A549 (cell line): ENCODE data around the gene ASTN1. TPM values are rescaled to one million over a fixed set of nuclear protein-coding genes. Genes with fewer than 3 reads are reported as not detected.

ENCODE experiments used
- ATAC-seq, 2 experiments: fragments of 200-7000 bp in 1 of 2; fragments of >200 bp in 1 of 2; cut with Nextera tagmentation in 1 of 2; cut with Tn5 transposase in 1 of 2; 3 replicates each; pipeline versions ENCODE4 v1.8.0 to v1.9.1; 2018 to 2020; ENCODE audit warnings: mild to moderate bottlenecking in 1 of 2, moderate library complexity in 1 of 2
- CTCF ChIA-PET: fragments of 300-600 bp; sonication (Branson Sonifier 250); formaldehyde crosslinking; extraction: SDS; loops from one replicate; lab custom pipeline; 2021; ENCODE audit warnings: antibody characterized with exemption, inconsistent platforms; lab: Yijun Ruan, JAX
- POLR2A ChIA-PET: fragments of 350-600 bp; formaldehyde crosslinking; extraction: SDS; loops from one replicate; lab custom pipeline; 2021; ENCODE audit warnings: antibody characterized with exemption, inconsistent platforms; lab: Yijun Ruan, JAX
- DNase-seq, 2 experiments: peaks; one replicate each; pipeline versions ENCODE4 v3.0.0 to v3.0.0-alpha.2; 2011 to 2016; ENCODE audit warnings: low read depth in 1 of 2, low spot score in 1 of 2
- FAIRE-seq: peaks from 2 replicates; lab custom pipeline; 2011; peaks lifted over from hg19 to GRCh38; lab: Jason Lieb, UNC
- H3K27ac ChIP-seq, 2 experiments: fragments of >200 bp; sonication (Bioruptor Twin); formaldehyde crosslinking; 3 replicates each; pipeline ENCODE4 v1.5.1; 2016 to 2017
- H3K4me1 ChIP-seq: fragments of >200 bp; sonication (Bioruptor Twin); formaldehyde crosslinking; 3 replicates; pipeline ENCODE4 v1.6.1; 2016
- H3K4me2 ChIP-seq: fragments of >200 bp; sonication (Bioruptor Twin); formaldehyde crosslinking; 3 replicates; pipeline ENCODE4 v1.6.1; 2016
- H3K4me3 ChIP-seq: fragments of >200 bp; sonication (Bioruptor Twin); formaldehyde crosslinking; 3 replicates; pipeline ENCODE4 v1.5.1; 2016
- H3K9me3 ChIP-seq: fragments of >200 bp; sonication (Bioruptor Twin); formaldehyde crosslinking; 3 replicates; pipeline ENCODE4 v1.6.1; 2016
- CBX2 ChIP-seq: fragments of 200-600 bp; sonication (generic); IDR thresholded peaks from 2 replicates; pipeline ENCODE4 v1.6.1; 2016; ENCODE audit warnings: low read depth, mild to moderate bottlenecking, borderline replicate concordance
- CEBPB ChIP-seq, 2 experiments: fragments of >200 bp in 1 of 2; sonication (Bioruptor Twin) in 1 of 2; formaldehyde crosslinking in 1 of 2; IDR thresholded peaks; 2 replicates each; pipeline ENCODE4 v1.6.1; 2012 to 2016
- CHD4 ChIP-seq: fragments of 200-600 bp; sonication (generic); IDR thresholded peaks from 2 replicates; pipeline ENCODE4 v1.6.1; 2016; ENCODE audit warnings: antibody characterized with exemption, mild to moderate bottlenecking, borderline replicate concordance
- EHF ChIP-seq: fragments of 250-450 bp; sonication (Bioruptor Pico); IDR thresholded peaks from 2 replicates; pipeline ENCODE4 v1.5.0; 2020; ENCODE audit warnings: mild to moderate bottlenecking
- EHMT2 ChIP-seq: fragments of 200-600 bp; sonication (generic); IDR thresholded peaks from 2 replicates; pipeline ENCODE4 v1.6.1; 2016; ENCODE audit warnings: antibody characterized with exemption, low read depth, mild to moderate bottlenecking, moderate library complexity
- ESRRA ChIP-seq: fragments of 150-350 bp; IDR thresholded peaks from 2 replicates; pipeline ENCODE4 v1.6.1; 2014; ENCODE audit warnings: mild to moderate bottlenecking, low read length, borderline replicate concordance
- FOSB ChIP-seq: fragments of 250-450 bp; sonication (Bioruptor Pico); IDR thresholded peaks from 2 replicates; pipeline ENCODE4 v1.5.0; 2020; ENCODE audit warnings: mild to moderate bottlenecking, moderate library complexity
- JUN ChIP-seq, 2 experiments: fragments of >200 bp; sonication (Bioruptor Twin); formaldehyde crosslinking; IDR thresholded peaks; 2 replicates in 1 of 2; 3 replicates in 1 of 2; pipeline ENCODE4 v1.6.1; 2016 to 2017
- KDM1A ChIP-seq: fragments of 200-600 bp; sonication (generic); IDR thresholded peaks from 2 replicates; pipeline ENCODE4 v1.6.1; 2016; ENCODE audit warnings: low read depth, mild to moderate bottlenecking
- KDM5A ChIP-seq: fragments of 200-600 bp; sonication (generic); IDR thresholded peaks from 2 replicates; pipeline ENCODE4 v1.6.1; 2016; ENCODE audit warnings: antibody characterized with exemption, mild to moderate bottlenecking
- MAFK ChIP-seq: fragments of 450-650 bp; IDR thresholded peaks from 2 replicates; pipeline ENCODE4 v1.6.1; 2014; ENCODE audit not compliant: partially characterized antibody
- NPAS2 ChIP-seq: fragments of 250-450 bp; sonication (Bioruptor Pico); IDR thresholded peaks from 2 replicates; pipeline ENCODE4 v1.8.0; 2022; ENCODE audit warnings: mild to moderate bottlenecking, moderate library complexity, borderline replicate concordance
- PBX3 ChIP-seq: IDR thresholded peaks from 2 replicates; pipeline ENCODE4 v1.6.1; 2012
- PHF8 ChIP-seq: fragments of 200-600 bp; sonication (generic); IDR thresholded peaks from 2 replicates; pipeline ENCODE4 v1.6.1; 2016; ENCODE audit warnings: low read depth, mild to moderate bottlenecking, antibody characterized with exemption, moderate library complexity, borderline replicate concordance
- RCOR1 ChIP-seq: fragments of 150-350 bp; IDR thresholded peaks from 2 replicates; pipeline ENCODE4 v1.6.1; 2014; ENCODE audit warnings: antibody characterized with exemption, low read length, low read depth
- SREBF2 ChIP-seq: fragments of 450-650 bp; IDR thresholded peaks from 2 replicates; pipeline ENCODE4 v1.6.1; 2014; ENCODE audit warnings: mild to moderate bottlenecking, moderate library complexity
- TP53 ChIP-seq: fragments of 250-450 bp; sonication (Bioruptor Pico); IDR thresholded peaks from 2 replicates; pipeline ENCODE4 v1.5.0; 2021; ENCODE audit warnings: mild to moderate bottlenecking, moderate library complexity
- WGBS: methylation state at CpG from one replicate; pipeline ENCODE4 v1.1.6; 2017; ENCODE audit errors: missing lambda C conversion rate; 5-methylcytosine and 5-hydroxymethylcytosine counted together
- polyA plus RNA-seq, 4 experiments: library from polyadenylated mRNA; depleted of rRNA in 3 of 4; stranded (reverse); fragments of >200 nt; fragmentation: RNase III in 1 of 4; extraction: RNeasy Plus Mini Kit Qiagen cat#74134 plus additional on column Dnase treatment in 1 of 4; gene quantifications; 2 replicates in 3 of 4; 3 replicates in 1 of 4; pipeline ENCODE4 v1.2.3, GENCODE V29; 2011 to 2017
- TF ChIP-seq, protein P1 (sequence below): fragments of 450-650 bp; IDR thresholded peaks from 2 replicates; pipeline ENCODE4 v1.6.1; 2014; ENCODE audit warnings: antibody characterized with exemption
- TF ChIP-seq, protein P2 (sequence below): IDR thresholded peaks from 2 replicates; pipeline ENCODE4 v1.6.1; 2012; ENCODE audit warnings: low read depth, borderline replicate concordance
- TF ChIP-seq, protein P3 (sequence below): fragments of 250-450 bp; sonication (Bioruptor Pico); IDR thresholded peaks from 2 replicates; pipeline ENCODE4 v1.5.0; 2021; ENCODE audit warnings: mild to moderate bottlenecking, moderate library complexity, borderline replicate concordance

Gene ASTN1
- polyA plus RNA-seq, 2 of the 4 experiments (the other 2 are of a cell fraction), result not detected

DNA sequence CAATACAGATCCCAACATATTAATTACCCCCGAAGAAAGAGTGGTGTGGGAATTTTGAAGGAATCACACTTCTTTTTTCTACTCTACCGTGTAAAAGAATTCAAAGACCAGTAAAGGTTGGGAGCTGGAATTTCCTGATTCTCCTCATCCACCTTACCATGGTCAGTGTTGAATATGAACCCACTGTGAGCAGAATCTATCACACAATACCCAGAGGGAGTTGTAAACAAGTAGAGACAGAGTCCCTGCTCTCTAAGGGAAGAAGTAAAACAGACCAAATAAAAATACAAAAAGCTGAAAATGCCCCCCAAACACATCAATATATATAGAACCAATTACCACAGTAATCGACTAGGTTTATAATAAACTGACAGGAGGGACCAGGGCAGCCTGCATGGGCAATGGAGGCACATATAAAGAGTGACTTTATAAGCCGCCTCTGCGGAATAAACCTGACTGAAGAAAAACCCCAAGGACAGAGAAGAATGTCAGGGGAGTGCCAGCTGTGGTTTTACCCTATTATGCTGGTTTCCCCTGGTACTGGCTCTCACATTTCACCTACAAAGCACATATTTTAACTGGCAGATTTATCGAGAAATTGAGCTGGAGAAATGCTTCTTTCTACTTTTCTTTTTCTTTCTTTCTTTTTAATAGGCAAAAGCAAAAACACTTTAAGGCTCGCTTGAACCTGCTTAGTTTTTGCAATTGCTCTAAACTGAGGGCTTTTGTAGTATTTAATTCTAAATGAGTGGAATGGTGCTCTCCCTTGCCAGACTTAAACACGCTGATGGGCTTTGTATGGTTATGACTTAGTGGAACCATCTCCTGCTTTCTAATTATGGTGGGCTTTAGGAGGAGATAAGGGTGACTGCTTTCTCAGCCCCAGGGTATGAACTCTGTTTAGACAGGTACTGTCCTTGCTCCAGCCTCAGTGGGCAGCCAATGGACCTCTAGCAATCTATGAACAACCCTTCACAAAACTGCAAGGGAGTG, 244.8 kb downstream of the ASTN1 start:
- ATAC-seq (no peak), DNase-seq (no peak), FAIRE-seq (no peak)
- CTCF ChIA-PET, result no interaction called here
- Histone ChIP-seq H3K27ac (no peak overlapping the region), H3K4me3 (no peak overlapping the region), H3K4me1 (no peaks in the 10 kb centered on the region), H3K4me2 (no peak overlapping the region), H3K9me3 (no peaks in the 10 kb centered on the region)
- POLR2A ChIA-PET, result no interaction called here
- 5% methylated on average over 8 of the region's 8 CpGs for WGBS
- TF ChIP-seq TP53, result no peak
- TF ChIP-seq FOSB, result no peak

DNA sequence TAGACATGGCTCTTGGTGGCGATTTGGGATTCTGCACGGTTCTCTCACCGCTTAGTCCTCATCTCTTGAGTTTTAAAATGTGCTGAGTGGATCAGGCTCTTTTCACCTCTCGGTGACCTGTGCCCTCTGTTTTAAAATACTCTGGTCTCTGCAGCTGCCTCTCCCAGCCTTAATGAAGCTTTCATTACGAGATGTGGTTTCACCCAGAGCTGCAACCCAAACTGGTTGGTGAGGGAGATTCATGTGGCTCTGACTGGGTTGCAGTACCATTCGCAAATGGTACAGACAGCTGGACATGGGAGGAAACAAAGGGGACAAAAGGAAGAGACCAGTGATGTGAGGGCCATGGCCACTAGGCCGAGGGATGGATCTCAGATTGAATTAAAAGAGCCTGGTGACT, 258.9 kb downstream of the ASTN1 start:
- Histone ChIP-seq H3K4me3 (no peak overlapping the region), H3K4me2 (no peak overlapping the region), H3K4me1 (no peaks in the 10 kb centered on the region), H3K9me3 (no peaks in the 10 kb centered on the region), H3K27ac (no peak overlapping the region)
- FAIRE-seq (no peak), ATAC-seq (no peak), DNase-seq (no peak)
- ChIA-PET CTCF (interaction anchor here (1.0 to 1.3 kb wide), 2 partner anchors 11 to 450 kb away, joined by 3 to 5 read pairs; no protein-coding TSS in a partner anchor), POLR2A (no interaction called here)
- TF ChIP-seq, protein P1, sequence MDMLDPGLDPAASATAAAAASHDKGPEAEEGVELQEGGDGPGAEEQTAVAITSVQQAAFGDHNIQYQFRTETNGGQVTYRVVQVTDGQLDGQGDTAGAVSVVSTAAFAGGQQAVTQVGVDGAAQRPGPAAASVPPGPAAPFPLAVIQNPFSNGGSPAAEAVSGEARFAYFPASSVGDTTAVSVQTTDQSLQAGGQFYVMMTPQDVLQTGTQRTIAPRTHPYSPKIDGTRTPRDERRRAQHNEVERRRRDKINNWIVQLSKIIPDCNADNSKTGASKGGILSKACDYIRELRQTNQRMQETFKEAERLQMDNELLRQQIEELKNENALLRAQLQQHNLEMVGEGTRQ, result no peak
- TF ChIP-seq, protein P2, sequence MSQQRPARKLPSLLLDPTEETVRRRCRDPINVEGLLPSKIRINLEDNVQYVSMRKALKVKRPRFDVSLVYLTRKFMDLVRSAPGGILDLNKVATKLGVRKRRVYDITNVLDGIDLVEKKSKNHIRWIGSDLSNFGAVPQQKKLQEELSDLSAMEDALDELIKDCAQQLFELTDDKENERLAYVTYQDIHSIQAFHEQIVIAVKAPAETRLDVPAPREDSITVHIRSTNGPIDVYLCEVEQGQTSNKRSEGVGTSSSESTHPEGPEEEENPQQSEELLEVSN, result no peak
- TF ChIP-seq EHMT2, result no peak
- no peak for TF ChIP-seq MAFK
- TF ChIP-seq CEBPB (IDR thresholded peaks at IDR 0.05), result no peak
- no peak for TF ChIP-seq EHF (CRISPR knock-in tag)
- TF ChIP-seq KDM5A, result no peak
- TF ChIP-seq KDM1A, result no peak
- no peak for TF ChIP-seq CBX2
- TF ChIP-seq TP53, result no peak
- TF ChIP-seq RCOR1, result no peak
- no peak for TF ChIP-seq PBX3
- TF ChIP-seq CHD4, result no peak
- no peak for TF ChIP-seq PHF8
- TF ChIP-seq SREBF2, result no peak
- TF ChIP-seq, protein P3, sequence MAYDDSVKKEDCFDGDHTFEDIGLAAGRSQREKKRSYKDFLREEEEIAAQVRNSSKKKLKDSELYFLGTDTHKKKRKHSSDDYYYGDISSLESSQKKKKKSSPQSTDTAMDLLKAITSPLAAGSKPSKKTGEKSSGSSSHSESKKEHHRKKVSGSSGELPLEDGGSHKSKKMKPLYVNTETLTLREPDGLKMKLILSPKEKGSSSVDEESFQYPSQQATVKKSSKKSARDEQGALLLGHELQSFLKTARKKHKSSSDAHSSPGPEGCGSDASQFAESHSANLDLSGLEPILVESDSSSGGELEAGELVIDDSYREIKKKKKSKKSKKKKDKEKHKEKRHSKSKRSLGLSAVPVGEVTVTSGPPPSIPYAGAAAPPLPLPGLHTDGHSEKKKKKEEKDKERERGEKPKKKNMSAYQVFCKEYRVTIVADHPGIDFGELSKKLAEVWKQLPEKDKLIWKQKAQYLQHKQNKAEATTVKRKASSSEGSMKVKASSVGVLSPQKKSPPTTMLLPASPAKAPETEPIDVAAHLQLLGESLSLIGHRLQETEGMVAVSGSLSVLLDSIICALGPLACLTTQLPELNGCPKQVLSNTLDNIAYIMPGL (CRISPR knock-in tag), result no peak
- no peak for TF ChIP-seq NPAS2
- no peak for TF ChIP-seq JUN (IDR thresholded peaks at IDR 0.05)
- TF ChIP-seq ESRRA, result no peak
- 9% methylated on average over 7 of the region's 7 CpGs for WGBS
